ENCODE results near the gene TAF15. TPM values are rescaled to one million over a fixed set of nuclear protein-coding genes. Genes with fewer than 3 reads are reported as not detected.

Gene TAF15
- total and polyA plus RNA-seq, 2 of the 13 experiments (the other 11 are each of a cell fraction or from before 2014, with no cell fraction given), result 25.2 to 26.5 TPM

DNA sequence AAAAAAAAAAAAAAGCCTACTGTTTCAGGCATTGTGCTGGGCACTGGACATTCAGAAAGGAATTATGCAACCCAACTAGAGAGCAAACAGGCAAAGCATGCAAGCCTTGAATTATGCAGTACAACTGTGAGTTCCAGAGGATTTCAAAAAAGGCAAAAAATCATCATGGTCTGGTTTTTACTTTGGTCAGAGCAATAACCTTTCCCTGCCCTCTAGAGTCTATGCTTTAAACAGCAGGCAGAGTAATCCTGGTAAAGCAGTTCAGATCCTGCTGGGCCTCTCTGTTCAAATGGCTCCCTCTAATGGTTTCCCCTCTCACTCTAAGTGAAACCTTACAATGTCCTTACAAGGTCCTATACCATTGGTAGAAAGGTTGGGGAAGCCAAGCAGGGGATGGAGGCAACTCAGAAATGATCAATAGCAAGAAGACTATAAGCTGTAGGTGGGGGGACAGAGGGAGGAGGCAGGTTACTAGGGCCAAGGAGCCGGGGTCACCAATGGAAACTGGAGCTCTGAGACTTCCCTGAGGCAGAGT is 4.6 kb upstream of the TAF15 start (continued):
- TF ChIP-seq LCORL (IDR thresholded peaks at IDR 0.05) (0 out of 2 replicates have a peak, but pooled peaks have one; percentile 27), LCORL (CRISPR knock-in tag; IDR thresholded peaks at IDR 0.05) (0 out of 2 replicates have a peak, but pooled peaks have one; percentile 51), ZNF562 (CRISPR knock-in tag; IDR thresholded peaks at IDR 0.05; ENCODE audit: borderline replicate concordance) (no peak), RBM39 (IDR thresholded peaks at IDR 0.05; ENCODE audit: low read depth, low read length, poor library complexity, severe bottlenecking) (no peak), DNMT1 (CRISPR knock-in tag; IDR thresholded peaks at IDR 0.05) (no peak), ZFX (CRISPR knock-in tag; IDR thresholded peaks at IDR 0.05; ENCODE audit: low read depth) (peak; percentile 26; the same call in 1 of the 2 replicates), ZBTB7A (CRISPR knock-in tag; IDR thresholded peaks at IDR 0.05) (no peak), ZNF547 (CRISPR knock-in tag; IDR thresholded peaks at IDR 0.05) (no peak), RAD21 (CRISPR knock-in tag; IDR thresholded peaks at IDR 0.05) (peak; percentile 79), BHLHE40 (IDR thresholded peaks at IDR 0.05; ENCODE audit: low read length) (no peak), ZNF253 (CRISPR knock-in tag; IDR thresholded peaks at IDR 0.05; ENCODE audit: borderline replicate concordance) (no peak), CBX2 (IDR thresholded peaks at IDR 0.05; ENCODE audit: low read depth, low read length) (no peak), CBX2 (CRISPR knock-in tag; IDR thresholded peaks at IDR 0.05; ENCODE audit: low read depth) (no peak), MIXL1 (CRISPR knock-in tag; IDR thresholded peaks at IDR 0.05) (peak; percentile 69)
- TF ChIP-seq, protein P1, sequence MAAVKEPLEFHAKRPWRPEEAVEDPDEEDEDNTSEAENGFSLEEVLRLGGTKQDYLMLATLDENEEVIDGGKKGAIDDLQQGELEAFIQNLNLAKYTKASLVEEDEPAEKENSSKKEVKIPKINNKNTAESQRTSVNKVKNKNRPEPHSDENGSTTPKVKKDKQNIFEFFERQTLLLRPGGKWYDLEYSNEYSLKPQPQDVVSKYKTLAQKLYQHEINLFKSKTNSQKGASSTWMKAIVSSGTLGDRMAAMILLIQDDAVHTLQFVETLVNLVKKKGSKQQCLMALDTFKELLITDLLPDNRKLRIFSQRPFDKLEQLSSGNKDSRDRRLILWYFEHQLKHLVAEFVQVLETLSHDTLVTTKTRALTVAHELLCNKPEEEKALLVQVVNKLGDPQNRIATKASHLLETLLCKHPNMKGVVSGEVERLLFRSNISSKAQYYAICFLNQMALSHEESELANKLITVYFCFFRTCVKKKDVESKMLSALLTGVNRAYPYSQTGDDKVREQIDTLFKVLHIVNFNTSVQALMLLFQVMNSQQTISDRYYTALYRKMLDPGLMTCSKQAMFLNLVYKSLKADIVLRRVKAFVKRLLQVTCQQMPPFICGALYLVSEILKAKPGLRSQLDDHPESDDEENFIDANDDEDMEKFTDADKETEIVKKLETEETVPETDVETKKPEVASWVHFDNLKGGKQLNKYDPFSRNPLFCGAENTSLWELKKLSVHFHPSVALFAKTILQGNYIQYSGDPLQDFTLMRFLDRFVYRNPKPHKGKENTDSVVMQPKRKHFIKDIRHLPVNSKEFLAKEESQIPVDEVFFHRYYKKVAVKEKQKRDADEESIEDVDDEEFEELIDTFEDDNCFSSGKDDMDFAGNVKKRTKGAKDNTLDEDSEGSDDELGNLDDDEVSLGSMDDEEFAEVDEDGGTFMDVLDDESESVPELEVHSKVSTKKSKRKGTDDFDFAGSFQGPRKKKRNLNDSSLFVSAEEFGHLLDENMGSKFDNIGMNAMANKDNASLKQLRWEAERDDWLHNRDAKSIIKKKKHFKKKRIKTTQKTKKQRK (IDR thresholded peaks at IDR 0.05; ENCODE audit: low read length), result no peak
- TF ChIP-seq, protein P2, sequence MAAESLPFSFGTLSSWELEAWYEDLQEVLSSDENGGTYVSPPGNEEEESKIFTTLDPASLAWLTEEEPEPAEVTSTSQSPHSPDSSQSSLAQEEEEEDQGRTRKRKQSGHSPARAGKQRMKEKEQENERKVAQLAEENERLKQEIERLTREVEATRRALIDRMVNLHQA (CRISPR knock-in tag; IDR thresholded peaks at IDR 0.05), result no peak
- TF ChIP-seq, protein P3, sequence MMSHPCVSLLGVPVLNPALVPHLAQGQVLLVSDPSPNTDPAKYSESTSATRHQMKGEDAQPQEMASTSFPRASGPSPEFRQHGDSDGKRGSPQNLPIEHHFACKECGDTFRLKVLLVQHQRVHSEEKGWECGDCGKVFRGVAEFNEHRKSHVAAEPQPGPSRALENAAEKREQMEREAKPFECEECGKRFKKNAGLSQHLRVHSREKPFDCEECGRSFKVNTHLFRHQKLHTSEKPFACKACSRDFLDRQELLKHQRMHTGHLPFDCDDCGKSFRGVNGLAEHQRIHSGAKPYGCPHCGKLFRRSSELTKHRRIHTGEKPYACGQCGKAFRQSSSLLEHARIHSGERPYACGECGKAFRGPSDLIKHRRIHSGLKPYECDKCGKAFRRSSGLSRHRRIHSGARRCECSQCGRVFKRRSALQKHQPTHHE (CRISPR knock-in tag; IDR thresholded peaks at IDR 0.05; ENCODE audit: borderline replicate concordance), result no peak
- TF ChIP-seq, protein P4, sequence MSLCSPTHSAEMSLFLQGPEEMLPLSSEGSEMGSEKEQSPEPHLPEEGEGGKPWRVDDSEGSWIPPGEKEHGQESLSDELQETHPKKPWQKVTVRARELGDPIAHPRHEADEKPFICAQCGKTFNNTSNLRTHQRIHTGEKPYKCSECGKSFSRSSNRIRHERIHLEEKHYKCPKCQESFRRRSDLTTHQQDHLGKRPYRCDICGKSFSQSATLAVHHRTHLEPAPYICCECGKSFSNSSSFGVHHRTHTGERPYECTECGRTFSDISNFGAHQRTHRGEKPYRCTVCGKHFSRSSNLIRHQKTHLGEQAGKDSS (CRISPR knock-in tag; IDR thresholded peaks at IDR 0.05; ENCODE audit: borderline replicate concordance, low read depth), result no peak
- TF ChIP-seq, protein P5, sequence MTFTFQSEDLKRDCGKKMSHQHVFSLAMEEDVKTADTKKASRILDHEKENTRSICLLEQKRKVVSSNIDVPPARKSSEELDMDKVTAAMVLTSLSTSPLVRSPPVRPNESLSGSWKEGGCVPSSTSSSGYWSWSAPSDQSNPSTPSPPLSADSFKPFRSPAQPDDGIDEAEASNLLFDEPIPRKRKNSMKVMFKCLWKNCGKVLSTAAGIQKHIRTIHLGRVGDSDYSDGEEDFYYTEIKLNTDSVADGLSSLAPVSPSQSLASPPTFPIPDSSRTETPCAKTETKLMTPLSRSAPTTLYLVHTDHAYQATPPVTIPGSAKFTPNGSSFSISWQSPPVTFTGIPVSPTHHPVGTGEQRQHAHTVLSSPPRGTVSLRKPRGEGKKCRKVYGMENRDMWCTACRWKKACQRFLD (CRISPR knock-in tag; IDR thresholded peaks at IDR 0.05; ENCODE audit: borderline replicate concordance), result no peak

All from HepG2 (cell line).